HL-60 (cell line): ENCODE data around the gene ANKRD62.
"Not testable (repeated sequence)": the region's sequence is repeated elsewhere in the genome, so short reads cannot be mapped to it uniquely, and the experiment has no call there.

ENCODE experiments used
- DNase-seq, 2 experiments: peaks; one replicate each; pipeline ENCODE4 v3.0.0-alpha.2; 2010 to 2020; ENCODE audit warnings: low read depth in 1 of 2, low spot score in 1 of 2
- H3K27ac ChIP-seq: fragments of 250-450 bp; sonication (Bioruptor Pico); replicated peaks from 2 replicates; pipeline ENCODE4 v1.5.1; 2020; ENCODE audit warnings: mild to moderate bottlenecking, moderate library complexity
- H3K27me3 ChIP-seq: fragments of 250-450 bp; sonication (Bioruptor Pico); 2 replicates; pipeline ENCODE4 v1.5.1; 2021; ENCODE audit warnings: mild to moderate bottlenecking, moderate library complexity; ENCODE audit not compliant: insufficient read depth, poor library complexity, severe bottlenecking
- H3K4me3 ChIP-seq: replicated peaks from 2 replicates; pipeline ENCODE4 v1.5.1; 2011; ENCODE audit warnings: mild to moderate bottlenecking, control low read depth, low read length; ENCODE audit not compliant: insufficient read depth
- CTCF ChIP-seq: IDR thresholded peaks from one replicate; pipeline ENCODE4 v1.5.1; 2011; ENCODE audit warnings: low read length, control low read depth, inconsistent platforms; ENCODE audit not compliant: insufficient read depth
- GABPA ChIP-seq: IDR thresholded peaks from 2 replicates; pipeline ENCODE4 v1.6.1; 2012; ENCODE audit warnings: low read depth
- POLR2AphosphoS5 ChIP-seq: IDR thresholded peaks from 2 replicates; pipeline ENCODE4 v1.6.1; 2012; ENCODE audit warnings: low read depth
- REST ChIP-seq: IDR thresholded peaks from 2 replicates; pipeline ENCODE4 v1.6.1; 2012; ENCODE audit warnings: low read depth; ENCODE audit not compliant: insufficient replicate concordance
- SPI1 ChIP-seq: IDR thresholded peaks from 2 replicates; pipeline ENCODE4 v1.6.1; 2012; ENCODE audit warnings: low read depth, mild to moderate bottlenecking, borderline replicate concordance

ANKRD62 gene

GRCh38 chr18:12066910-12067511 is 26.6 kb upstream of the ANKRD62 start:
- no peak overlapping the region for H3K4me3 ChIP-seq
- no peak for DNase-seq
- H3K27me3 ChIP-seq, result peaks cover under 1% of the 10 kb centered on the region
- H3K27ac ChIP-seq, result no peak overlapping the region
- TF ChIP-seq GABPA (no peak), CTCF (no peak), POLR2AphosphoS5 (no peak), SPI1 (no peak), REST (no peak)

- DNase-seq, result no peak
Observed at GRCh38 chr18:12067671-12068070, 26.0 kb upstream of the ANKRD62 start.

GRCh38 chr18:12068316-12068949 is 25.2 kb upstream of the ANKRD62 start:
- H3K27me3 ChIP-seq, DNase-seq, H3K27ac ChIP-seq, H3K4me3 ChIP-seq: not testable (repeated sequence)

More at GRCh38 chr18:12067671-12068070, 26.0 kb upstream of the ANKRD62 start:
- H3K4me3 ChIP-seq, result no peak overlapping the region
- H3K27me3 ChIP-seq, result peaks cover 2% of the 10 kb centered on the region
- no peak for TF ChIP-seq GABPA
- no peak for TF ChIP-seq POLR2AphosphoS5
- no peak for TF ChIP-seq SPI1
- TF ChIP-seq REST, result no peak
- no peak for TF ChIP-seq CTCF
- H3K27ac ChIP-seq, result no peak overlapping the region

- Histone ChIP-seq H3K27me3 (peaks cover 2% of the 10 kb centered on the region), H3K27ac (no peak overlapping the region), H3K4me3 (no peak overlapping the region)
- DNase-seq, result no peak
- TF ChIP-seq POLR2AphosphoS5 (no peak), SPI1 (no peak)
Observed at GRCh38 chr18:12068950-12069320, 24.7 kb upstream of the ANKRD62 start.

GRCh38 chr18:12071066-12071465 is 22.6 kb upstream of the ANKRD62 start:
- peaks cover 16% of the 10 kb centered on the region for H3K27me3 ChIP-seq
- not testable (repeated sequence) for DNase-seq, H3K4me3 ChIP-seq

More at GRCh38 chr18:12071066-12071465, 22.6 kb upstream of the ANKRD62 start:
- not testable (repeated sequence) for H3K27ac ChIP-seq
